Hepatocyte (in vitro differentiated cells): ENCODE measurements around the gene VWC2. TPM values are rescaled to one million over a fixed set of nuclear protein-coding genes. Genes with fewer than 3 reads are reported as not detected.

Experiments
- DNase-seq: peaks from one replicate; pipeline ENCODE4 v3.0.0-alpha.2; 2016; ENCODE audit warnings: low spot score
- H2AFZ ChIP-seq: fragments of 200-600 bp; sonication (generic); 2 replicates; pipeline ENCODE4 v1.6.0; 2016; ENCODE audit warnings: antibody characterized with exemption, mild to moderate bottlenecking
- H3K27ac ChIP-seq: fragments of 200-600 bp; sonication (generic); 2 replicates; pipeline ENCODE4 v1.5.1; 2016; ENCODE audit warnings: mild to moderate bottlenecking
- H3K27me3 ChIP-seq: fragments of 200-600 bp; sonication (generic); 2 replicates; pipeline ENCODE4 v1.6.1; 2016
- H3K36me3 ChIP-seq: fragments of 200-600 bp; sonication (generic); replicated peaks from 2 replicates; pipeline ENCODE4 v1.5.1; 2016; ENCODE audit warnings: low read depth; ENCODE audit not compliant: insufficient read depth
- H3K4me1 ChIP-seq: fragments of 200-600 bp; sonication (generic); 2 replicates; pipeline ENCODE4 v1.5.1; 2016; ENCODE audit warnings: mild to moderate bottlenecking, moderate library complexity; ENCODE audit not compliant: insufficient read depth
- H3K4me2 ChIP-seq: fragments of 200-600 bp; sonication (generic); 2 replicates; pipeline ENCODE4 v1.6.0; 2016
- H3K4me3 ChIP-seq: fragments of 200-600 bp; sonication (generic); 2 replicates; pipeline ENCODE4 v1.5.1; 2016; ENCODE audit warnings: mild to moderate bottlenecking
- H3K79me2 ChIP-seq: fragments of 200-600 bp; sonication (generic); 2 replicates; pipeline ENCODE4 v1.6.0; 2017; ENCODE audit warnings: mild to moderate bottlenecking
- H3K9me2 ChIP-seq: fragments of 200-600 bp; sonication (generic); replicated peaks from 2 replicates; pipeline ENCODE4 v1.6.0; 2017; ENCODE audit warnings: mild to moderate bottlenecking; ENCODE audit not compliant: insufficient read depth
- H3K9me3 ChIP-seq: fragments of 200-600 bp; sonication (generic); 2 replicates; pipeline ENCODE4 v1.5.1; 2016; ENCODE audit warnings: low read depth, mild to moderate bottlenecking
- H4K20me1 ChIP-seq: fragments of 200-600 bp; sonication (generic); 2 replicates; pipeline ENCODE4 v1.6.0; 2016; ENCODE audit warnings: mild to moderate bottlenecking; ENCODE audit not compliant: insufficient read depth, poor library complexity, severe bottlenecking
- EZH2 ChIP-seq: fragments of 200-600 bp; sonication (generic); IDR thresholded peaks from 2 replicates; pipeline ENCODE4 v1.6.1; 2016; ENCODE audit warnings: antibody characterized with exemption, mild to moderate bottlenecking, borderline replicate concordance
- EZH2phosphoT487 ChIP-seq: fragments of 200-600 bp; sonication (generic); IDR thresholded peaks from one replicate; pipeline ENCODE4 v1.6.1; 2018; ENCODE audit warnings: antibody characterized with exemption, mild to moderate bottlenecking, low read depth, moderate library complexity; ENCODE audit not compliant: unreplicated experiment, severe bottlenecking
- WGBS: methylation state at CpG from one replicate; pipeline ENCODE4 v1.1.6; 2016; ENCODE audit warnings: low lambda C conversion rate; ENCODE audit errors: missing lambda C conversion rate; 5-methylcytosine and 5-hydroxymethylcytosine counted together
- polyA plus RNA-seq: library from polyadenylated mRNA; unstranded; fragments of >200 nt; fragmentation: Nextera tagmentation; extraction: Ambion mirVana; gene quantifications from 2 replicates; pipeline ENCODE4 v1.2.1, GENCODE V29; 2016
- total RNA-seq: library from RNA; depleted of rRNA; stranded (reverse); fragments of >200 nt; gene quantifications from 2 replicates; pipeline ENCODE4 v1.2.3, GENCODE V29; 2014
- TF ChIP-seq, protein P1 (sequence below): fragments of 200-600 bp; sonication (generic); IDR thresholded peaks from 2 replicates; pipeline ENCODE4 v1.5.1; 2016; ENCODE audit warnings: antibody characterized with exemption, mild to moderate bottlenecking; ENCODE audit not compliant: poor library complexity

VWC2 gene
- total and polyA plus RNA-seq, 2 experiments from 2014 or later = not detected

GRCh38 chr7:49926720-49927119 lies 153.3 kb downstream of the VWC2 start:
- no peak overlapping the region for H3K27ac ChIP-seq
- no peak for TF ChIP-seq EZH2
- no peak for TF ChIP-seq EZH2phosphoT487
- TF ChIP-seq, protein P1, sequence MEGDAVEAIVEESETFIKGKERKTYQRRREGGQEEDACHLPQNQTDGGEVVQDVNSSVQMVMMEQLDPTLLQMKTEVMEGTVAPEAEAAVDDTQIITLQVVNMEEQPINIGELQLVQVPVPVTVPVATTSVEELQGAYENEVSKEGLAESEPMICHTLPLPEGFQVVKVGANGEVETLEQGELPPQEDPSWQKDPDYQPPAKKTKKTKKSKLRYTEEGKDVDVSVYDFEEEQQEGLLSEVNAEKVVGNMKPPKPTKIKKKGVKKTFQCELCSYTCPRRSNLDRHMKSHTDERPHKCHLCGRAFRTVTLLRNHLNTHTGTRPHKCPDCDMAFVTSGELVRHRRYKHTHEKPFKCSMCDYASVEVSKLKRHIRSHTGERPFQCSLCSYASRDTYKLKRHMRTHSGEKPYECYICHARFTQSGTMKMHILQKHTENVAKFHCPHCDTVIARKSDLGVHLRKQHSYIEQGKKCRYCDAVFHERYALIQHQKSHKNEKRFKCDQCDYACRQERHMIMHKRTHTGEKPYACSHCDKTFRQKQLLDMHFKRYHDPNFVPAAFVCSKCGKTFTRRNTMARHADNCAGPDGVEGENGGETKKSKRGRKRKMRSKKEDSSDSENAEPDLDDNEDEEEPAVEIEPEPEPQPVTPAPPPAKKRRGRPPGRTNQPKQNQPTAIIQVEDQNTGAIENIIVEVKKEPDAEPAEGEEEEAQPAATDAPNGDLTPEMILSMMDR = no peak
- DNase-seq = no peak
- H3K27me3 ChIP-seq = no peaks in the 10 kb centered on the region
- no peak overlapping the region for H3K4me2 ChIP-seq
- H3K9me2 ChIP-seq = no peaks in the 10 kb centered on the region
- no peaks in the 10 kb centered on the region for H3K4me1 ChIP-seq
- H2AFZ ChIP-seq = no peak overlapping the region
- H3K79me2 ChIP-seq = no peaks in the 10 kb centered on the region
- 91% methylated on average over 6 of the region's 6 CpGs for WGBS
- no peaks in the 10 kb centered on the region for H3K36me3 ChIP-seq
- H4K20me1 ChIP-seq = no peaks in the 10 kb centered on the region
- H3K4me3 ChIP-seq = no peak overlapping the region
- no peaks in the 10 kb centered on the region for H3K9me3 ChIP-seq

- Histone ChIP-seq H4K20me1 (no peaks in the 10 kb centered on the region), H3K4me2 (no peak overlapping the region), H3K36me3 (no peaks in the 10 kb centered on the region), H3K27ac (no peak overlapping the region), H3K4me1 (no peaks in the 10 kb centered on the region), H3K79me2 (no peaks in the 10 kb centered on the region), H3K4me3 (no peak overlapping the region), H3K9me2 (no peaks in the 10 kb centered on the region), H3K9me3 (no peaks in the 10 kb centered on the region), H3K27me3 (no peaks in the 10 kb centered on the region), H2AFZ (no peak overlapping the region)
- 85% methylated on average over 5 of the region's 5 CpGs for WGBS
- no peak for DNase-seq
- TF ChIP-seq, protein P1 = no peak
- TF ChIP-seq EZH2phosphoT487 = no peak
These were observed 154.2 kb downstream of the VWC2 start for GRCh38 chr7:49927631-49928030.

DNA sequence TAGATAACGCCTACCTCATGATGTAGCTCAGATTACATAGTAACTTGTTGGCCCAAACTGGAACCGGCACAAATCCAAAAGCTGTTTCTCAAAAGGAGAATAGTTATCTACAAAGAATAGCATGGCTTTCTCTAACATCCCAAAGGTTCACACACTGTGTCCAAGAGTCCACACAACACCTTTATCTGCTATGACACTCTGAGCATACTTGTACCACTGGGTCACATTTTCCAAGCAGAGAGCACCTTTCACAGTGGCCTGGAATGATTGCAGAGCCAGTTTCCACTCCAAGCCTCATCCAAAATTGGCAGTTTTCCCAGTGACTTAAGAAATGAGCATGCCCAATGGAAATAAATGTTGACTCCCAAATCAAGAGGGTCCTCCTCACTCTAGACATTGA lies 155.3 kb downstream of the VWC2 start:
- TF ChIP-seq EZH2 (no peak), EZH2phosphoT487 (no peak)
- TF ChIP-seq, protein P1 = no peak
- H3K9me3 ChIP-seq = no peaks in the 10 kb centered on the region
- no peaks in the 10 kb centered on the region for H3K36me3 ChIP-seq
- no peaks in the 10 kb centered on the region for H3K4me1 ChIP-seq
- no peaks in the 10 kb centered on the region for H3K79me2 ChIP-seq
- H3K4me2 ChIP-seq = no peak overlapping the region
- no peaks in the 10 kb centered on the region for H4K20me1 ChIP-seq
- H2AFZ ChIP-seq = no peak overlapping the region
- no peak overlapping the region for H3K27ac ChIP-seq
- WGBS = 93% methylated on average over 2 of the region's 2 CpGs
- H3K4me3 ChIP-seq = no peak overlapping the region
- no peak for DNase-seq
- no peaks in the 10 kb centered on the region for H3K27me3 ChIP-seq
- no peaks in the 10 kb centered on the region for H3K9me2 ChIP-seq

- no peak overlapping the region for H3K27ac ChIP-seq
- DNase-seq = no peak
- H3K4me2 ChIP-seq = no peak overlapping the region
- no peak overlapping the region for H2AFZ ChIP-seq
- H3K36me3 ChIP-seq = no peaks in the 10 kb centered on the region
- no peaks in the 10 kb centered on the region for H3K4me1 ChIP-seq
- 84% methylated on average over 2 of the region's 2 CpGs for WGBS
- H3K79me2 ChIP-seq = no peaks in the 10 kb centered on the region
- no peaks in the 10 kb centered on the region for H3K27me3 ChIP-seq
- TF ChIP-seq, protein P1 = no peak
- TF ChIP-seq EZH2 (no peak), EZH2phosphoT487 (no peak)
- H3K4me3 ChIP-seq = no peak overlapping the region
- no peaks in the 10 kb centered on the region for H3K9me3 ChIP-seq
- H4K20me1 ChIP-seq = no peaks in the 10 kb centered on the region
- no peaks in the 10 kb centered on the region for H3K9me2 ChIP-seq
These were observed 158.2 kb downstream of the VWC2 start for GRCh38 chr7:49931627-49932026.
